NB4 (cell line): ENCODE measurements around the gene ANKRD33.

Experiments used
- DNase-seq: peaks from one replicate; pipeline ENCODE4 v3.0.0; 2010; ENCODE audit warnings: low read depth
- H3K4me3 ChIP-seq: one replicate; pipeline ENCODE4 v1.5.1; 2011; ENCODE audit warnings: mild to moderate bottlenecking, low read depth, low read length, moderate library complexity
- MAX ChIP-seq: IDR thresholded peaks from 2 replicates; pipeline ENCODE4 v1.6.1; 2011; ENCODE audit warnings: low read depth, low read length
- MYC ChIP-seq: IDR thresholded peaks from 2 replicates; pipeline ENCODE4 v1.6.1; 2011; ENCODE audit warnings: low read depth, low read length
- POLR2A ChIP-seq: IDR thresholded peaks from 2 replicates; pipeline ENCODE4 v1.6.1; 2011; ENCODE audit warnings: mild to moderate bottlenecking; ENCODE audit not compliant: insufficient read length; ENCODE audit errors: extremely low read depth
- TF ChIP-seq, protein P1 (sequence below): IDR thresholded peaks from one replicate; pipeline ENCODE4 v1.5.1; 2012; ENCODE audit warnings: low read depth, low read length

The ANKRD33 gene

DNA sequence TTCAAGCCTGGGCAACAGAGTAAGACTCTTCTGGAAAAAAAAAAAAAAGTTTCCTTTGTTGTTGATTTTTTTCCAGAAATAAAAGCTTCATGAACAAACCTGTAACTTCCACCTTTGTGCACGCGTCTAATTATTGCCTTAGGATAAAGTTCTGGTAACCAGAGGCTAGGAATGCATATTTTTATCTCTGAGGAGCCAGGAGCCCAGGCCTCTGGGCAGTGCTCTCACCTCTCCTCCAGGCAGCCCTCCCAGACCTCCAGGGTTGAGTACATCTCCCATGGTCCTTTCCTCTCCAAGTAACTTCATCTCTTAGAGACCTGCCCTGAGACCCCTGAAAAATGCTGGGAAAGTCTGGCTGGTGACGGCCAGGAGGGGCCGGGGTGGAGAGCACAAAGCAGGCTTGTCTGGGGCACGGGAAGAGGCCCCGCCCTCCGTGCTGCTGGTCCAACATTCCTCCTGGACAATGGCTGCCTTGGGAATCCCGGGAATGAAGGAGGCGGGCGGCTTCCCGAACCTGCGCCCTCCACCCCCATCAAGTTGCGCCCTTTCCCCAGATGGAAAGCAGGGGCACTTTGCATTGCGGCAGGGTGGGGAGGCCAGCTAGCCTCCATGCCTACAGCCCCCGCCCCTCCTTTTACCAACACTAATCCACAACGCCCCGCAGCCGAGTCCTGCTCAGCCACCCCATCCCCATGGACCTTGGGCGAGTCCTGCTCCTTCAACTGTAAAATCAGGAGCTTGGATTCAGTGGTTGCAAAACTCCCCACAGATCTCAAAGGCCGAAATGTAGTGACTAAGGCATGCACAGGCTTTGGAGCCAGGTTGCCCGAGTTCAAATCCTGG, 32.1 kb upstream of the ANKRD33 start:
- DNase-seq: no peak
- no peak overlapping the region for H3K4me3 ChIP-seq
- TF ChIP-seq MAX (no peak), POLR2A (no peak), MYC (no peak)
- TF ChIP-seq, protein P1, sequence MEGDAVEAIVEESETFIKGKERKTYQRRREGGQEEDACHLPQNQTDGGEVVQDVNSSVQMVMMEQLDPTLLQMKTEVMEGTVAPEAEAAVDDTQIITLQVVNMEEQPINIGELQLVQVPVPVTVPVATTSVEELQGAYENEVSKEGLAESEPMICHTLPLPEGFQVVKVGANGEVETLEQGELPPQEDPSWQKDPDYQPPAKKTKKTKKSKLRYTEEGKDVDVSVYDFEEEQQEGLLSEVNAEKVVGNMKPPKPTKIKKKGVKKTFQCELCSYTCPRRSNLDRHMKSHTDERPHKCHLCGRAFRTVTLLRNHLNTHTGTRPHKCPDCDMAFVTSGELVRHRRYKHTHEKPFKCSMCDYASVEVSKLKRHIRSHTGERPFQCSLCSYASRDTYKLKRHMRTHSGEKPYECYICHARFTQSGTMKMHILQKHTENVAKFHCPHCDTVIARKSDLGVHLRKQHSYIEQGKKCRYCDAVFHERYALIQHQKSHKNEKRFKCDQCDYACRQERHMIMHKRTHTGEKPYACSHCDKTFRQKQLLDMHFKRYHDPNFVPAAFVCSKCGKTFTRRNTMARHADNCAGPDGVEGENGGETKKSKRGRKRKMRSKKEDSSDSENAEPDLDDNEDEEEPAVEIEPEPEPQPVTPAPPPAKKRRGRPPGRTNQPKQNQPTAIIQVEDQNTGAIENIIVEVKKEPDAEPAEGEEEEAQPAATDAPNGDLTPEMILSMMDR: no peak

DNA sequence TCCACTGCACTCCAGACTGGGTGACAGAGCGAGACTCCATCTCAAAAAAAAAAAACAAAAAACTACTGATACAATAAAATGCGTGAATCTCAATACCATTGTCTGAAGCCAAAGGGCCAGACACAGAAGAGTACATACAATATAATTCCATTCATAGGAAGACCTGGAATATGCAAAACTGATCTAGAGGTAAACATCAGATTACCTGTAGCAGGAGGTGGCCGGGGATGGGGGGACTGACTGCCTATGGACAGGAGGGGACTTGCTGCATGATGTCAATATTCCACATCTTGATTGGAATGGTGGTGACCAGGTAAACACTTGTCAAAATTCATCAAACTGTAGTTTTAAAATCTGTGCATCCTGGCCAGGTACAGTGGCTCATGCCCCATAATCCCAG, 26.9 kb upstream of the ANKRD33 start:
- no peak overlapping the region for H3K4me3 ChIP-seq
- no peak for TF ChIP-seq POLR2A
- TF ChIP-seq MAX: no peak
- TF ChIP-seq, protein P1: no peak
- no peak for TF ChIP-seq MYC
- no peak for DNase-seq

DNA sequence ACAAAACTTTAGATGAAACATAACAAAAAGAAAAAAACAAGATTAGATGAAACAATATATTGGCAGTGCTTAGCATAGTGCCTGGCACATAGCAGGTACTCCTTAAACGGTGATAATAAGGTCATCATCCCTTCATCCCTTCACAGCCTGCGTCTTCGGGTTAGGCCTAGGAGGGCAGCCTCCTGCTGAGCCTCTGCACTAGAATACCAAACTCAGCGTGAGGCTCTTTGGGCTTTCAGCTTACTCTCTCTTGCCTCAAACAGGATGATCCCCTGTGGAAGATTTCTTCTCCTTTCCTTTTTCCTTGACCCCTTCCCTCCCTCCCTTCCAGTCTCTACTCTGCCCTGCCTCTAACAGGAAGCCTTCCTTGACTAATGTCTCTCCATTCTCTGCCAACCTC, 25.0 kb upstream of the ANKRD33 start:
- no peak for TF ChIP-seq MAX
- TF ChIP-seq POLR2A: no peak
- TF ChIP-seq MYC: no peak
- TF ChIP-seq, protein P1: no peak
- no peak overlapping the region for H3K4me3 ChIP-seq
- DNase-seq: no peak

- peak; percentile 40 for DNase-seq
- TF ChIP-seq, protein P1: no peak
- no peak for TF ChIP-seq MAX
- no peak for TF ChIP-seq POLR2A
- TF ChIP-seq MYC: no peak
- H3K4me3 ChIP-seq: no peak overlapping the region
Observed at GRCh38 chr12:51863363-51863932, 24.5 kb upstream of the ANKRD33 start.

DNA sequence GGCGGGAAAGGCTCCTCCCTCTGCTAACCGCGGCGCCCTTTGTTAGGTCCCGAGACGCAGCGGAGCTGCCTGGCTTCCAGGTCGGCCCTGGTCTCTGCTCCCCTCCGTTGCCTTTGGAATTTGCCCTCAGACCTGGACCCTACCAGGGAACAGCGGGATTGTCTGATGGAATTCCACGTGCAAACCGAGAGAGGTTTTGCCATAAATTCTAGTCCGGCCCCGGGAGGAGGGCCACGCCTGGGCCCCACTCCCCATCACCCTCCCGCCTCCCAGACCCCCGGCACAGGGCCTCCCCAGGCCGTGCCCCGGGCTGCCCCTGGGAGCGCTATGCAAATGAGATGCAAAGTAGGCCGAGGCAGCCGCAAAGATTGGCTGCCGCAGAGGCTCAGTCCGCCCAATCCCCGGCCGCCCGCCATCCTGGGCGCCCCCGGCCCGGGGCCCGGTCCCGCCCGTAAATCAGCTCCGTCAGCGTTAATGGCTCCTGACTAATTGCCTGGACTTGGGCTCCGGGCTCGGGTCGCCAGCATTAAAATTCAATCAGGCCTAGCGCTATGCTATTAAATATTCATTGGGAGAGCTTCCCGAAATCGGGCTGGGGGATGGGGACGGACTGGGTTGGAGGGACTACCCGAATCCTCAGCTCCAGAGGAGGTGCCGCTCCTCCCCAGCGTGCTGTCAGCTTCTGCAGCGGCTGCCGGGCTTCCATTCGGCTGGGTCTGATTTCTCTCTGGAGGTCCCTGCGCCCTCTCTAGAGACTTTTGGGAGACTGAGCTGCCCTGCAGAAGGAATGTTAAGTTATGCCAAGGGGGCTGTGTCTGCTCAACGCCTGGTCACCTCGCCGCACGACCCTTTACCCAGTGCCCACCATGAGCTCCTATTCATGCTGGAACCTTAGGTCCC, 23.7 kb upstream of the ANKRD33 start:
- TF ChIP-seq MYC (no peak), MAX (no peak), POLR2A (no peak)
- TF ChIP-seq, protein P1: no peak
- H3K4me3 ChIP-seq: no peak overlapping the region
- DNase-seq: no peak
